Right atrium auricular region (tissue), 2 donors: ENCODE data around the gene UGT2B10. TPM values are rescaled to one million over a fixed set of nuclear protein-coding genes. Genes with fewer than 3 reads are reported as not detected.

ENCODE experiments used
- DNase-seq: peaks from one replicate; pipeline ENCODE4 v3.0.0-alpha.2; 2019; ENCODE audit warnings: low spot score
- H3K27ac ChIP-seq, 2 donors: fragments of 200-600 bp; sonication (generic); 1 replicate in 1 of 2; 2 replicates in 1 of 2; pipeline ENCODE4 v1.5.1; 2016 to 2019
- H3K27me3 ChIP-seq, 2 donors: fragments of 200-600 bp; sonication (generic); one replicate each; pipeline versions ENCODE4 v1.5.1 to v1.6.0; 2017 to 2019
- H3K36me3 ChIP-seq: fragments of 200-600 bp; sonication (generic); one replicate; pipeline ENCODE4 v1.5.1; 2016
- H3K4me1 ChIP-seq, 2 donors: fragments of 200-600 bp; sonication (generic); one replicate each; pipeline versions ENCODE4 v1.5.1 to v1.6.0; 2017 to 2019
- H3K4me3 ChIP-seq, 2 donors: fragments of 200-600 bp; sonication (generic); 1 replicate in 1 of 2; 2 replicates in 1 of 2; pipeline ENCODE4 v1.5.1; 2017 to 2019; ENCODE audit warnings: mild to moderate bottlenecking in 1 of 2, moderate library complexity in 1 of 2
- H3K9me3 ChIP-seq, 2 donors: fragments of 200-600 bp; sonication (generic); one replicate each; pipeline ENCODE4 v1.5.1; 2019
- total RNA-seq, 2 donors: library from RNA; depleted of rRNA; stranded (reverse); fragments of >200 nt; gene quantifications; one replicate each; pipeline ENCODE4 v1.1.0, GENCODE V29; 2016
- TF ChIP-seq, protein P1 (sequence below), 2 donors: fragments of 200-600 bp; sonication (generic); IDR thresholded peaks; one replicate each; pipeline ENCODE4 v1.5.1; 2019; ENCODE audit warnings: antibody characterized with exemption in 2 of 2

Gene UGT2B10
- total RNA-seq, 2 donors from 2014 or later, result not detected

DNA sequence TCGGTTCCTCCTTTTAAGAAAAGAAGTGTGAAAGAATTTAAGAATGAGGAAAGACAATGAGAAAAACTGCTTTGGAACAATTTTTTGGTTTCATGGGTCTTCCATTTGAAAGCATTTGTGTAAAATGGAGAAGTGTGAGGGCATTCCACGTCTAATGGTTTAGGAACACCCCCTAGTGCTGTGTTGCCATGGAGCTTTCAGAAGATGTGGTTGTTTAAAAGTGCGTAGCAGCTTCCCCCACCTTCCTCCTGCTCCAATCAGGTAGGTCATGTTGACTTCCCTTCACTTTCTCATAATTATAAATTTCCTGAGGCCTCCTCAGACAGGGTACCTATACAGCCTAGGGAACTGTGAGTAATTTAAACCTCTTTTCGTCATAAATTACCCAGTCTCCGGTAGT, 50.0 kb downstream of the UGT2B10 start:
- Histone ChIP-seq H3K4me3 (no peak overlapping the region), H3K27me3 (no peaks in the 10 kb centered on the region), H3K36me3 (no peaks in the 10 kb centered on the region), H3K9me3 (no peaks in the 10 kb centered on the region), H3K4me1 (no peaks in the 10 kb centered on the region), H3K27ac (no peak overlapping the region)
- no peak for DNase-seq
- TF ChIP-seq, protein P1, sequence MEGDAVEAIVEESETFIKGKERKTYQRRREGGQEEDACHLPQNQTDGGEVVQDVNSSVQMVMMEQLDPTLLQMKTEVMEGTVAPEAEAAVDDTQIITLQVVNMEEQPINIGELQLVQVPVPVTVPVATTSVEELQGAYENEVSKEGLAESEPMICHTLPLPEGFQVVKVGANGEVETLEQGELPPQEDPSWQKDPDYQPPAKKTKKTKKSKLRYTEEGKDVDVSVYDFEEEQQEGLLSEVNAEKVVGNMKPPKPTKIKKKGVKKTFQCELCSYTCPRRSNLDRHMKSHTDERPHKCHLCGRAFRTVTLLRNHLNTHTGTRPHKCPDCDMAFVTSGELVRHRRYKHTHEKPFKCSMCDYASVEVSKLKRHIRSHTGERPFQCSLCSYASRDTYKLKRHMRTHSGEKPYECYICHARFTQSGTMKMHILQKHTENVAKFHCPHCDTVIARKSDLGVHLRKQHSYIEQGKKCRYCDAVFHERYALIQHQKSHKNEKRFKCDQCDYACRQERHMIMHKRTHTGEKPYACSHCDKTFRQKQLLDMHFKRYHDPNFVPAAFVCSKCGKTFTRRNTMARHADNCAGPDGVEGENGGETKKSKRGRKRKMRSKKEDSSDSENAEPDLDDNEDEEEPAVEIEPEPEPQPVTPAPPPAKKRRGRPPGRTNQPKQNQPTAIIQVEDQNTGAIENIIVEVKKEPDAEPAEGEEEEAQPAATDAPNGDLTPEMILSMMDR (IDR thresholded peaks at IDR 0.05), result no peak

GRCh38 chr4:68869274-68869773, 53.5 kb downstream of the UGT2B10 start:
- no peak for DNase-seq
- H3K36me3 ChIP-seq, result no peaks in the 10 kb centered on the region
- TF ChIP-seq, protein P1 (IDR thresholded peaks at IDR 0.05), result no peak
- H3K9me3 ChIP-seq, result no peaks in the 10 kb centered on the region
- H3K4me1 ChIP-seq, result no peaks in the 10 kb centered on the region
- no peak overlapping the region for H3K4me3 ChIP-seq
- no peaks in the 10 kb centered on the region for H3K27me3 ChIP-seq
- H3K27ac ChIP-seq, result no peak overlapping the region

- H3K36me3 ChIP-seq, result no peaks in the 10 kb centered on the region
- no peaks in the 10 kb centered on the region for H3K9me3 ChIP-seq
- DNase-seq, result no peak
- H3K4me3 ChIP-seq, result no peak overlapping the region
- no peaks in the 10 kb centered on the region for H3K4me1 ChIP-seq
- H3K27ac ChIP-seq, result no peak overlapping the region
- TF ChIP-seq, protein P1 (IDR thresholded peaks at IDR 0.05), result no peak
- no peaks in the 10 kb centered on the region for H3K27me3 ChIP-seq
Measured at GRCh38 chr4:68871809-68872642, 56.2 kb downstream of the UGT2B10 start.

DNA sequence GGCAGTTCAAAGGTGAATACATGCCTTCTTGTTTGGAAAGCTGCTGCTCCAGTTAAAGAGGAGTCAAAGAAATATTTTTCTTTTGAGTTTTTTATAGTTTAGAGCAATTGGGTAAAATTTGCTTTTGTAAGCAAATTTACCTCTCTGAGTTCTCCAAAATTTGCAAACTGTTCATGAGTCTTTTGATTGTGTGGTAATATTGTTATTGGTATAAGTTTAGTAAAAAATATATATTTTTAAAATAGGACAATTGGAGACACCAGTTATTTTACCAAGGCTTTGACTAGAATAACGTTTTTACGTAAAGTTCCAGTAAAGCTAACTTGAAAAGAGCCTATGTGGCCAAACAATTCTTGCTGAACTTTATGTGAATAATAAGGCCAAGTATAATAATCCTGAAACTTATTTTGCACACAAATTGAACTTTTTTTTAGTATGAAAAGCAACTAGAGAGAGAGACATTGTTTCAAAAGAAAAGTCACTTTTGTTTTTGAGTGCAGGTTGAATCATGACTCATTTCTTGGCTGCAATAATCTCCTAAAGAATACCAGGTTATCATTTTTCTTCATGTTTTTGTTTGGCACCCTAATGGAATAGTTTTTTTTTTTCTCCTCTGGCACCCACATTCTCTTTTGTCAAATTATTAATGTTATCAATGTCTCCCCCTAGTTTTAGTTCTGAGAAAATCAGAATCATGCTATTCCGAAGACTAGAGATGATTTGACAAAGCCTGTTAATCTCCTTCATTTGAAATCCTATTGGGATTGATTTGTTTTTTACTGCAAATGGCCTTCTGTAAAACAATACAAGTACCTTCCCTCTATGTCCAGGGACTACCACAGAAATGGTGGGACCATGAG, 57.1 kb downstream of the UGT2B10 start:
- Histone ChIP-seq H3K9me3 (no peaks in the 10 kb centered on the region), H3K27ac (no peak overlapping the region), H3K4me3 (no peak overlapping the region), H3K4me1 (no peaks in the 10 kb centered on the region), H3K36me3 (no peaks in the 10 kb centered on the region), H3K27me3 (no peaks in the 10 kb centered on the region)
- TF ChIP-seq, protein P1 (IDR thresholded peaks at IDR 0.05), result no peak
- DNase-seq, result no peak

DNA sequence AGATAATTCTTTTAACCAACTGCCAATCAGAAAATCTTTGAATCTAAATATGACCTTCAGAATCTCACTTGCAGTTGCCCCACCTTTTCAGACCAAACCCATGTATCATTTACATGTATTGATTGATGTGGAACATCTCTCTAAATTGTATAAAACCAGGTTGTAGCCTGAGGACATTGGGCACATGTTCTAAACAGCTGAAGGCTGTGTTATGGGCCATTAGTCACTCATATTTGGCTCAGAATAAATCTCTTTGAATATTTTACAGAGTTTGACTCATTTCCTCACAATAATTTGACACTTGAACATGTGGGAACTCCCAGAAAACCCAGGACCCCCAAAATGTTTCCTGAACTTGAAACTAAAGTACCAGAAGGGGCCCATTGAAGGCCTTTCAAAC, 58.7 kb downstream of the UGT2B10 start:
- Histone ChIP-seq H3K36me3 (no peaks in the 10 kb centered on the region), H3K4me1 (no peaks in the 10 kb centered on the region), H3K9me3 (no peaks in the 10 kb centered on the region), H3K27me3 (no peaks in the 10 kb centered on the region), H3K27ac (no peak overlapping the region), H3K4me3 (no peak overlapping the region)
- no peak for DNase-seq
- TF ChIP-seq, protein P1 (IDR thresholded peaks at IDR 0.05), result no peak
